ENCODE measurements around the gene INPP4A. TPM values are rescaled to one million over a fixed set of nuclear protein-coding genes. Genes with fewer than 3 reads are reported as not detected.

INPP4A gene
- polyA plus RNA-seq, 1 donor from 2014 or later = 51.4 TPM

DNA sequence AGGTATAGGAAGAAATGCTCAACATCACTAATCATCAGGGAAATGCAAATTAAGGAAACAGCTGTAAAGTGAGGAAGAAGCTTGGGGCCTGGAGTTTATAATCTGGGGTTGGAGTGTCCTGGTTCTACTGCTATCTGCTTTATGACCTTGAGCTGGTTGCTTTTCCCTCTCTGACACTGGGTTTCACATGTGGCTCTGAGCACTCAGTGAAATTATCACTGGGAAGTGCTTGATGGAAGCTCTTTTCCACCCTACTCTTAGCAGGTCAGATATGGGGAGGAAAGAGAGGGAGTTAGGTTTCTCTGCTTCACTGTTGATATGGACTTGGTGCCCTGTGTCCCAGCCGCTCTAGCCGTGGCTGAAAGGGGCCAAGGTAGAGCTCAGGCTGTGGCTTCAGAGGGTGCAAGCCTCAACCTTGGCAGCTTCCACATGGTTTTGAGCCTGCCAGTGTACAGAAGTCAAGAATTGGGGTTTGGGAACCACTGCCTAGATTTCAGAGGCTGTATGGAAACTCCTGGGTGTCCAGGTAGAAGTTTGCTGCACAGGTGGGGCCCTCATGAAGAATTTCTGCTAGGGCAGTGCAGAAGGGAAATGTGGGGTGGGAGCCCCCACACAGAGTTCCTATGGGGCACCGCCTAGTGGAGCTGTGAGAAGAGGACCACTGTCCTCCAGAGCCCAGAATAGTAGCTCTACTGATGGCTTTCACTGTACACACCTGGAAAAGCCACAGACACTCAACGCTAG, 52.3 kb downstream of the INPP4A start:
- Histone ChIP-seq H3K36me3 (ENCODE audit: insufficient read depth, low read length) (no peaks in the 10 kb centered on the region), H4K20me1 (ENCODE audit: insufficient read depth) (no peaks in the 10 kb centered on the region), H3K9me2 (ENCODE audit: insufficient read depth, low read length) (no peaks in the 10 kb centered on the region), H3K4me3 (ENCODE audit: low read length) (no peak overlapping the region), H3K27me3 (ENCODE audit: insufficient read depth, low read depth, low read length) (no peaks in the 10 kb centered on the region), H2AFZ (ENCODE audit: low read depth, low read length) (no peak overlapping the region), H3K79me2 (replicated peaks; ENCODE audit: insufficient read depth, low read length) (no peaks in the 10 kb centered on the region), H3F3A (ENCODE audit: insufficient read depth, low read length, poor library complexity, severe bottlenecking) (no peaks in the 10 kb centered on the region), H3K4me2 (ENCODE audit: low read length) (no peak overlapping the region), H3K9ac (ENCODE audit: low read length) (no peak overlapping the region), H3K9me3 (ENCODE audit: low read length) (peaks cover 5% of the 10 kb centered on the region), H3K27ac (ENCODE audit: low read length) (no peak overlapping the region)
- no peak for TF ChIP-seq EZH2 (IDR thresholded peaks at IDR 0.05; ENCODE audit: borderline replicate concordance, insufficient read depth, low read length, poor library complexity, severe bottlenecking)
- TF ChIP-seq TAF1 (IDR thresholded peaks at IDR 0.05; ENCODE audit: low read depth) = no peak
- TF ChIP-seq, protein P1, sequence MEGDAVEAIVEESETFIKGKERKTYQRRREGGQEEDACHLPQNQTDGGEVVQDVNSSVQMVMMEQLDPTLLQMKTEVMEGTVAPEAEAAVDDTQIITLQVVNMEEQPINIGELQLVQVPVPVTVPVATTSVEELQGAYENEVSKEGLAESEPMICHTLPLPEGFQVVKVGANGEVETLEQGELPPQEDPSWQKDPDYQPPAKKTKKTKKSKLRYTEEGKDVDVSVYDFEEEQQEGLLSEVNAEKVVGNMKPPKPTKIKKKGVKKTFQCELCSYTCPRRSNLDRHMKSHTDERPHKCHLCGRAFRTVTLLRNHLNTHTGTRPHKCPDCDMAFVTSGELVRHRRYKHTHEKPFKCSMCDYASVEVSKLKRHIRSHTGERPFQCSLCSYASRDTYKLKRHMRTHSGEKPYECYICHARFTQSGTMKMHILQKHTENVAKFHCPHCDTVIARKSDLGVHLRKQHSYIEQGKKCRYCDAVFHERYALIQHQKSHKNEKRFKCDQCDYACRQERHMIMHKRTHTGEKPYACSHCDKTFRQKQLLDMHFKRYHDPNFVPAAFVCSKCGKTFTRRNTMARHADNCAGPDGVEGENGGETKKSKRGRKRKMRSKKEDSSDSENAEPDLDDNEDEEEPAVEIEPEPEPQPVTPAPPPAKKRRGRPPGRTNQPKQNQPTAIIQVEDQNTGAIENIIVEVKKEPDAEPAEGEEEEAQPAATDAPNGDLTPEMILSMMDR (IDR thresholded peaks at IDR 0.05; ENCODE audit: poor library complexity, severe bottlenecking) = no peak
- TF ChIP-seq EP300 (conservative IDR thresholded peaks at IDR 0.05; ENCODE audit: poor library complexity, severe bottlenecking) = no peak
- TF ChIP-seq POLR2AphosphoS5 (IDR thresholded peaks at IDR 0.05) = no peak

DNA sequence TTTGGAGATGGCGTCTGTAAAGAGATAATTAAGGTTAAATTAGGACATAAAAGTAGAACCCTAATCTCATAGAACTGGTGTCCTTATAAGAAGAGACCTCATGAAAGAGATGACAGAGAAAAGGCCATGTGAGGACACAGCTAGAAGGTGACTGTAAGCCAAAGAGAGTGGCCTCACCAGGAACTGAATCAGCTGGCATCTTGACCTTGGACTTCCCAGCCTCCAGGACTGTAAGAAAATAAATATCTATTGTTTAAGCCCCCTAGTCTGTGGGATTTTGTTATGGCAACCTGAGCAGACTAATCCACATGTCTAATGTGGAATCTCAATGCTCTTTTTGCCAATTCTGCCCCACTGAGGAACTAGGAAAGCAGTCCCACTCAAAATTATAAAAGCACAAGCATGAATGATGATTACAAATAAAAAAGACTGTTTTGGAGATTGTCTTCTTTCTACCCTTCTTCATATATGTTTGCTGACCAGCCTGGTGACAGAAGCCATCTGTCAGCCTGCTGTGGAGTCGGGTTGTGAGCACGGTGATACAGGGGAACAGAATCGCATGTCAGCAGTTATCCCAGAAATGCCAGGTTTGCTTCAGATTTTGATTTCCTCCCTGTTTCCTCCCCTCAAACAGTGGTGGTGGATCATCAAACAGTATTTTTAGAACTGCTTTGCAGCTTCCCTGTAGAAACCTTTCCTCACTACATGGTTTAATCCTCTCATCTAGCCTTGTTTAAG, 54.2 kb downstream of the INPP4A start:
- no peak for TF ChIP-seq MXI1 (conservative IDR thresholded peaks at IDR 0.05; ENCODE audit: poor library complexity, severe bottlenecking)
- no peak for TF ChIP-seq TAF1 (IDR thresholded peaks at IDR 0.05; ENCODE audit: low read depth)
- TF ChIP-seq SMC3 (conservative IDR thresholded peaks at IDR 0.05; ENCODE audit: poor library complexity) = no peak
- TF ChIP-seq EZH2 (IDR thresholded peaks at IDR 0.05; ENCODE audit: borderline replicate concordance, insufficient read depth, low read length, poor library complexity, severe bottlenecking) = no peak
- TF ChIP-seq EP300 (conservative IDR thresholded peaks at IDR 0.05; ENCODE audit: poor library complexity, severe bottlenecking) = no peak
- TF ChIP-seq, protein P1 (IDR thresholded peaks at IDR 0.05; ENCODE audit: poor library complexity, severe bottlenecking) = no peak
- TF ChIP-seq, protein P2, sequence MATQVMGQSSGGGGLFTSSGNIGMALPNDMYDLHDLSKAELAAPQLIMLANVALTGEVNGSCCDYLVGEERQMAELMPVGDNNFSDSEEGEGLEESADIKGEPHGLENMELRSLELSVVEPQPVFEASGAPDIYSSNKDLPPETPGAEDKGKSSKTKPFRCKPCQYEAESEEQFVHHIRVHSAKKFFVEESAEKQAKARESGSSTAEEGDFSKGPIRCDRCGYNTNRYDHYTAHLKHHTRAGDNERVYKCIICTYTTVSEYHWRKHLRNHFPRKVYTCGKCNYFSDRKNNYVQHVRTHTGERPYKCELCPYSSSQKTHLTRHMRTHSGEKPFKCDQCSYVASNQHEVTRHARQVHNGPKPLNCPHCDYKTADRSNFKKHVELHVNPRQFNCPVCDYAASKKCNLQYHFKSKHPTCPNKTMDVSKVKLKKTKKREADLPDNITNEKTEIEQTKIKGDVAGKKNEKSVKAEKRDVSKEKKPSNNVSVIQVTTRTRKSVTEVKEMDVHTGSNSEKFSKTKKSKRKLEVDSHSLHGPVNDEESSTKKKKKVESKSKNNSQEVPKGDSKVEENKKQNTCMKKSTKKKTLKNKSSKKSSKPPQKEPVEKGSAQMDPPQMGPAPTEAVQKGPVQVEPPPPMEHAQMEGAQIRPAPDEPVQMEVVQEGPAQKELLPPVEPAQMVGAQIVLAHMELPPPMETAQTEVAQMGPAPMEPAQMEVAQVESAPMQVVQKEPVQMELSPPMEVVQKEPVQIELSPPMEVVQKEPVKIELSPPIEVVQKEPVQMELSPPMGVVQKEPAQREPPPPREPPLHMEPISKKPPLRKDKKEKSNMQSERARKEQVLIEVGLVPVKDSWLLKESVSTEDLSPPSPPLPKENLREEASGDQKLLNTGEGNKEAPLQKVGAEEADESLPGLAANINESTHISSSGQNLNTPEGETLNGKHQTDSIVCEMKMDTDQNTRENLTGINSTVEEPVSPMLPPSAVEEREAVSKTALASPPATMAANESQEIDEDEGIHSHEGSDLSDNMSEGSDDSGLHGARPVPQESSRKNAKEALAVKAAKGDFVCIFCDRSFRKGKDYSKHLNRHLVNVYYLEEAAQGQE (IDR thresholded peaks at IDR 0.05; ENCODE audit: borderline replicate concordance) = no peak
- no peak for TF ChIP-seq RAD21 (conservative IDR thresholded peaks at IDR 0.05)
- no peak for TF ChIP-seq POLR2AphosphoS5 (IDR thresholded peaks at IDR 0.05)
- peaks cover 5% of the 10 kb centered on the region for H3K9me3 ChIP-seq (ENCODE audit: low read length)
- no peak overlapping the region for H3K27ac ChIP-seq (ENCODE audit: low read length)
- H3K79me2 ChIP-seq (replicated peaks; ENCODE audit: insufficient read depth, low read length) = no peaks in the 10 kb centered on the region
- H3K27me3 ChIP-seq (ENCODE audit: insufficient read depth, low read depth, low read length) = no peaks in the 10 kb centered on the region
- no peak overlapping the region for H3K4me3 ChIP-seq (ENCODE audit: low read length)
- H3K9ac ChIP-seq (ENCODE audit: low read length) = no peak overlapping the region
- H3K9me2 ChIP-seq (ENCODE audit: insufficient read depth, low read length) = no peaks in the 10 kb centered on the region
- no peaks in the 10 kb centered on the region for H3F3A ChIP-seq (ENCODE audit: insufficient read depth, low read length, poor library complexity, severe bottlenecking)
- no peak overlapping the region for H3K4me2 ChIP-seq (ENCODE audit: low read length)
- H3K36me3 ChIP-seq (ENCODE audit: insufficient read depth, low read length) = no peaks in the 10 kb centered on the region
- no peak overlapping the region for H2AFZ ChIP-seq (ENCODE audit: low read depth, low read length)
- H4K20me1 ChIP-seq (ENCODE audit: insufficient read depth) = no peaks in the 10 kb centered on the region
